ENCODE measurements around the gene RTN4RL2.
A peak's percentile ranks its signal among the peaks of the same experiment; 100 is the strongest.

Gene RTN4RL2

DNA sequence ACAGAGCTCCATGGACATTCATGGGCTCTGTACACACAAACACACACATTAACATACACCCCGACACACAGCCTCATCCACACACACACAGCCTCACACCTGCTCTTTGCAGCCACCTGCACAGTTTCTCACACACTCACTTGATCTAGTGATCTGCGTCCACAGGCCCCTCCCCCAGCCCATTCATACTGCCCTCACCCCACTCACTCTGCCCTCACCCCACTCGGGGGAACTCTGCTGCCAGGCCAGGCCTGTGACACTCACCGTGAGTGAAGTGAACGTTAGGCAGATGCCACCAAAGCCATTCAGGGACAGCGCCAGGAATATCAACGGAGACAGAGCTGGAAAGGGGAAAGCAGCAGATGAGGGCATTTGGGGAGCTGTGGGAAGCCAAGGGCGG, 40.2 kb downstream of the RTN4RL2 start:
- DNase-seq (ENCODE audit: low spot score): no peak

DNA sequence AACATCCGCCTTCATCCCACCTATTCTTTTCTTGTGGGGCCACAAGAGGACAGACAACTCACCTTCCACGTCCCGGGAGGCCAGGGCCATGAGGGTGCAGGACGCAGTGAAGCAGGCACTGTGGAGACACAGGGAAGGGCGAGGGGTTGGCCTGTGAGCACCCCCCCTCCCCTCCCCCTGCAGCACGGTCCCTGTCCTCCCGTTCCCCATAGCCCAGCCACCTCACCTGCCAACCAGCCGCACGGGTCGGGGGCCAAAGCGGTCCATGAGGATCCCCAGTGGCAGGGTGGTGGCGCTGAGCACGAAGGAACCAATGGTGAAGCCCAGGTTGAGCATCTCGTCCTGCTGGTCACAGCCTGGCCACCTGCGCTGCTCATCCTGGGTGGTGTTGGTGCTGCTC, 40.6 kb downstream of the RTN4RL2 start:
- no peak for DNase-seq (ENCODE audit: low spot score)

DNA sequence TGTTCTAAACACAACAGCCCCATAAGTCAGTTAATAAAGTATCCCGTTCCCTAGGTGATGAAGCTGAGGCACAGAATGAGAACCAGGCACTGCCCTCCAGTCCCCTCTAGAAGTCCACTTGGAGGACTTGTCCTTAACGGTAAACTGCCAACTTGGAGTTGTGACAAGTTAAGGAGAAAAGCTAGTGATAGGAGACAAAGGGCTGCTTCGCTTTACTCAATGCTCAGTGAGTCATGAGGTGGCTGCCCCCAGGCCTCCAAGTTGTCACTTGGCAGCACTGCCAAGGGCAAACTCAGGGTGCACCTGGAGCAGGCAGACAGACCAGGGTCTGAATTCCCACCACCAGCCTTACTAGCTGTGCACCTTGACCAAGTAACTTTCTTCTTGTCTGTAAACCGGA, 41.6 kb downstream of the RTN4RL2 start:
- DNase-seq (ENCODE audit: low spot score): no peak

DNA sequence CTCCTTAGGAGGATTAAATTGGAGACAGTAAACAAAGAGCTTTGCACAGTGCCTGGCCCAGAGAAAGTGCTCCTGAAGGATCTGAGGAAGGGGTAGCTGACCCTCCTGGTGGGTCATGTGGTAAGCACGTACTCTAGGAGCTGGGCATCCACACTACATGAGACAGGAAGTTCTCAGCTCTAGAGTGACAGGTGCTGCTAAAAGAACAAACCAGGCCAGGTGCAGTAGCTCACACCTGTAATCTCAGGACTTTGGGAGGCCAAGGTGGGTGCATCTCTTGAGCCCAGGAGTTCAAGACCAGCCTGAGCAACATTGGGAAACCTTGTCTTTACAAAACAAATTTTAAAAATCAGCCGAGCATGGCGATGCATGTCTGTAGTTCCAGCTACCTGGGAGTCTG, 42.0 kb downstream of the RTN4RL2 start:
- DNase-seq (ENCODE audit: low spot score): no peak

DNA sequence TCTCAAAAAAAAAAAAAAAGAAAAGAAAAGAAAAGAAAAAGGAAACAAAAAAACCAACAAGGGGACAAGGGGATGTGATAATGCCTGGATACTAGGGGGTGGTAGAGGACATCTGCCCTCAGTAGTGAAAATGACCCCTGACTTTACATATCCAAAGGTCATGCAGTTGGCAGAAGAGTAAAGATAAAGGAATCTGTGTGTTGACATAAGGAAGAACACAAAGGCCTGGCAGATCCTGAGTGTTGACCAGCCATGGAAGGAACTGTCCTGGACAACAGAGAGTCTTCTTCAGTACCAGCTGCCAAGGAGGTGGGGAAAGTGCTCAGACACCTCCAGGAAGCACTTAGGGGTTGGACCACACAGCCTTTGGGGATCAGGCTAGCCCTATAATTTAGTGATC, 42.5 kb downstream of the RTN4RL2 start:
- DNase-seq (ENCODE audit: low spot score): no peak

DNA sequence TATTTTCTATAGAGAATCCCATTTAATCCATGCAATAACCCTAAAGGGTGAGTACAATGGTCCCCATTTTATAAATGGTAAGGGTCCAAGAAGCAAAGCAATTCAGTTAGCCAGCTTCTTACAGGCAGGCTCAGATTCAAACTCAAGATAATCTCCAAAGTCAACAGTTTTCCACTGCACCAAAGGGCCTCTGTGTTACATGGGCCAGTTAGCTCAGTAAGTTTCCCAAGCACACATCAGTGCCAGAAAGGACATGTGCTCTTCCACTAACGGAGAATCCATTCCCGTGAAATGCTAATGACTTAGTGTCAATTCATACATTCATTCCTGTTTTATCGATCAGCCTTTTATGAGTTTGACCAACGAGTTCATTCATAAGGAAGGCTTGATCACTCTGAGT, 44.2 kb downstream of the RTN4RL2 start:
- DNase-seq (ENCODE audit: low spot score): no peak

DNA sequence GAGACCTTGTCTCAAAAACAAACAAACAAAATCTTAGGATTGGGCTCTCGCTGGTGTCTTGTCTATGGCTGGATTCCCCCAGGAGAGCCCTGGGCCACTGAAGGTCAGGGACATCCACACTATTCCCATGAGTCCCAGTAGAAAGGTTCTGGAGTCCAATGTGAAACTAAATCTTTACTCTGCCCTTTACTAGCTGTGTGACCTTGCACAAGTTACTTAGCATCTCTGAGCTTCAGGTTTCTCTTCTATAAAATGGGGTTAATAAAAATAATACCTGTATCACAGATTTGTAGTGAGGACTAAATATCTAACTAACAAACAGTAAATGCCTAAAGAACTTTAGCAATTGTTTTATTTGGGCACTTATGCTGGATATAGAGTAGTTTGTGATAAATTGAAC, 46.2 kb downstream of the RTN4RL2 start:
- no peak for DNase-seq (ENCODE audit: low spot score)

DNA sequence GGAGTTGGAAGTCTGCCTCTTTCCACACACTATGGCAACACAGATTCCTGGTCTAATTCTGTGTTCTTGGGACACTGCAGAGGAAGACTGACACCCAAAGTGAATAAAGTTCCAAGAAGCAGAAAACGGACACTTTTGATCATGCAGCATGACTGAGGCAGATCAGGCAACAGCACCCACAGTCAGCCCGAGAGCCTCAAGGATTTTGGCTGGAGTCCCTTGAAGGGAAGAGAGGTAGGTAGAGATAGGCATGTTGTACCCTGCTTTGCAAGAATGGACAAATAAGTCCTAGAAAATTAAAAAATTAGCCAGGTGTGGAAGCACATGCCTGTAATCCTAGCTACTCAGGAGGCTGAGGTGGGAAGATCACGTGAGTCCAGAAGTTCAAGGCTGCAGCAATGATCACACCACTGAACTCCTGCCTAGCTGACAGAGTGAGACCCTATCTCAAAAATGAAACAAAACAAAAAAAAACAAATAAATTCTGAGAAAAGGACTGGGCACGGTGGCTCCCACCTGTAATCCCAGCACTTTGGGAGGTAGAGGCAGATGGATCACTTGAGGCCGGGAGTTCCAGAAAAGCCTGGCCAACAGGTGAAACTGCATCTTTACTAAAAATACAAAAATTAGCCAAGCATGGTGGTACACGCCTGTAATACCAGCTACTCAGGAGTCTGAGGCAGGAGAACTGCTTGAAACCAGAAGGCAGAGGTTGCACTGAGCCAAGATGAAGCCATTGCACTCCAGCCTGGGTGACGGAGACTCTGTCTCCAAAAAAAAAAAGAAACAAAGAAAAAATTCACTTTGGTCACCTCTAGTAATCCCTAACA, 48.2 kb downstream of the RTN4RL2 start:
- no peak for DNase-seq (ENCODE audit: low spot score)

DNA sequence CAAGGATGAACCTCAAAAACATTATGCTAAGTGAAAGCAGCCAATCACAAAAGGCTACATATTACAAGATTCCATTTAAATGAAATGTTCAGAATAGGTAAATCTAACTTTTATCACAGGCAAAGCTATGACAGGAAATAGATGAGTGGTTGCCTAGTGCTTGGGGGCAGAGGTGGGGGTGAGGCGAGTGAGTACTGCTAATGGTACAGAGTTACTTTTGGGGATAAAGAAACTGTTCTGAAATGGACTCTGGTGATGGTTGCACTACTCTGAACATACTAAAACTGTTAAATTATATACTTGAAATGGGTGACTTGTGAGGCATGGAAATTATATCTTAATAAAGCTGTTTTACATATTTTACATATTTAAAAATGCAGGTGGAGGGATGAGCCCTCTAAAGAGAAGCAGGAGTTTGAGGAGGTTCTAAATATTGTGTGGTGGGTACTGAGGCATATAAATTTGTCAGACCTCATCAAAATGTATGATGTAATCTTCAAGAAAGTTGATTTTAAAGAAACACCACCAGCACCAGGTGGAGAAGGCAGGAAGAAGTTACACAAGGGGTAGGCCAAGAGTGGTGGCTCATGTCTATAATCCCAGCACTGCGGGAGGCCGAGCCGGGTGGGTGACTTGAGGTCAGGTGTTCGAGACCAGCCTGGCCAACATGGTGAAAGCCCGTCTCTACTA, 51.6 kb downstream of the RTN4RL2 start:
- DNase-seq (ENCODE audit: low spot score): no peak

DNA sequence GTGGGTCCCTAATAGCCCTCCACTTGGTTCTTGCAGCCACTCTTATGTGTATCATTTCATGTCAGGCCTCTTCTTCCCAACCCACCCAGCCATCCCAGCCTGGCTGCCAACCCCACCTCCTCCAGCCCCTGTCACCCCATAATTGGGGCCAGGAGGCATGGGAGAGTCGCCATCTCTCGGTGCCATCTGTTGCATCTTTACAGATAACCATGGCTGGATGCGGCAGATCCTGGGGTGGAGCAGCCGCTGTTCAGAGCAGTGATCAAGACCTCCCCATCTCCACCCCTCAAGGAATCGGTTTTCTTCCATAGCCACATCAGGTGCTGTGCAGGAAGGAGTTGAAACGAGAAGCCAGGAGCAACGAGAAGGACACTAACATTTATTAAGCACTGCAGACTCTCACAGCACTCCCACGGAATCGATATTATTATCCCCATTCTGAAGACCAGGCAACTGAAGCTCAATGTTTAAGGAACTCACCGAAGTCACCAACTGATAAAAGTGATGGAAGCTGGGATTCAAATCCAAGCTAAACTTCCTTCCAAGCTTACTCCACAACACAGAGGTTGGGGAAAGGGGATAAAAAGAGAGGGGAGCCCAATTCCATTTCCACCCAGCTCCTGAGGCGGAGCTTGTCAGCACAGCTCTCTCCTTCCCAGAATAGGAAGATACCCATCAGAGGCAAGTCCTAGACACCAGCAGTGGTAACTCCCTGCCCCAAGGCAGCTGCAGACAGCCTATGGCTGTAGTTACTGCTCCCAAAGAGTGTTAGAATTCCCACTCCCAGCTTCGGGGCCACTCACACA, 52.5 kb downstream of the RTN4RL2 start:
- DNase-seq (ENCODE audit: low spot score): no peak

DNA sequence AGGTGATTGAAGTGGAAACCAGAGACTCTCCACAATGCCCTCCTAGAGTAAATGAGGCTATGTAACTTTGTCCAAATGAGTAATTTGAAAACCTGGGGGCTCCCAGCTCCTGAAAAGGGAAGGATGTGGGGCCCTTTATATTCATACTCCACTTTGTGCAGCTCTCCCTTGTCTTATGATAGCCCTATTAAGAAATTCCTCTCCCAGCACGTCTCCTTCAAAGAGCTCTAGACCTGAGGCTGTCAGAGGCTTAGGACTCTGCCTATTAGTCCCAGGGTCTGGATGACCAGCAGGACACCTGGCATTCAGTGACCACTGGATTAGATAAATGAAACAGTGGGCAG, 53.1 kb downstream of the RTN4RL2 start:
- no peak for DNase-seq (ENCODE audit: low spot score)

DNA sequence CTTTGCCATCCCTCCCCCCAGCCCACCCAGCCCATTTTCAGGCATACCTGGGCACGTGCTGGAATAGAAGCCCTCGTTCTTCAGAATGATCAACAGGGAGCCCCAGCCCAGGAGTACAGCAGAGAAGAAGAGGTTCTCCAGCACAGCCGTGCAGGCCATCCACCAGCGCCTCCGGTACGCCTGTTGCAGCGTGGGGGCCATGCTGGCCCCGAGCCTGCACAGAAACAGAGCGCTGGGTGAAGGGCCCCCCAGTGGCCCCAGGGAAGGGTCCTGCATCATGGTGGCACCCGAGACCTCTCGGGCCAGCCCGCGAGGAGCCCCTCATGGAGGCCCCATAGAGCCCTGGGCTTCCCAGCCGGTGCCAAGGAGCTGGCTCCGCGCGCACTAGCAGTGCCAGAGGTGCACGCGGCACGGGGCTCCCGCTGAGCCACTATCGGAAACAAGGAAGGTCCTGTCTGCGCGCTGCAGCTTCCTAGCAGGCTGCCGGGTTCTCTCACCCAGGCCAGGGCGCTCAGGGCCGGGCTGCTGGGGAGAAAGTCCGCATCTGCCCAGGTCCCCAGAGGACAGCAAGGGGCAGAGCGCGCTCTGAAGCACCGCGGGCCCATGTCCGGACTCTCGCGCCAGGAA, 53.7 kb downstream of the RTN4RL2 start:
- DNase-seq (ENCODE audit: low spot score): peak; percentile 61

DNA sequence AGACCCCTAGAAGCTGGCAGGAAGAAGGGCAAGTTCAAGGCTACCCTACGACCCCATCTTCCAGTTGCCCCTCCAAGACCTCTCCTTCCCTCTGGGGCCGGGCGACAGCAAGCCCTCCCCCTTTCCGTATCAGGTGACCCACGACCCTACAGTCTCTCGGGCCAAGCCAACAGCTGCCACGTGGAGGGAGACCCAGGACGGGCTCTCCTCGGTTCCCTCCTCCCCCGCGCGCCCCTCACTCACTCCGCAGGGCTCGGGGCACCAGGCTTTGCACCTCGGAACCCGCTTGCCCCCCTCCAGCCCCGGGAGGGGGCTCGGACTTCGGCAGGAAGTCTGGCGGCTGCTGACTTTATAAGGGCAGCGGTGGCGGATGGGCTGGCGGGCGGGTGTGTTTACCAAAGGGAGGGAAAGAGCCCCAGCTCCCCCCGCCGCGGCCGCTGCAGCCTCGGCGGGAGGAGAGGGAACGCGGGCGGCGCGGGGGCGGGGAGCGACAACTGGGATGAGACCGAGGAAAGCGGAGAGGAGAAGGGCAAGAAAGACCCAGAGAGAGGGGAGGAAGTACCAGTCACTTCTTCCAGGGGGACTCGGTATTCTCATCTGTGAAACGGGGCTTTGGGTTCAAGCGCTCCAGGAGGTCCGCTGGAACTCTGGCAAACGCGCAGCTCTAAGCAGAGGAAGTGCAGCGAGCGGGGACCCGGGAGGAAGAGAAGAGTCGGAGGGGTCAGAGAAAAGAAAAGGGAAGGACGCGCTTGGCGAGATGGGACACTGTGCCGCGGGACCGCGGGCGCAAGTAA, 54.4 kb downstream of the RTN4RL2 start:
- peak; percentile 73 for DNase-seq (ENCODE audit: low spot score)

DNA sequence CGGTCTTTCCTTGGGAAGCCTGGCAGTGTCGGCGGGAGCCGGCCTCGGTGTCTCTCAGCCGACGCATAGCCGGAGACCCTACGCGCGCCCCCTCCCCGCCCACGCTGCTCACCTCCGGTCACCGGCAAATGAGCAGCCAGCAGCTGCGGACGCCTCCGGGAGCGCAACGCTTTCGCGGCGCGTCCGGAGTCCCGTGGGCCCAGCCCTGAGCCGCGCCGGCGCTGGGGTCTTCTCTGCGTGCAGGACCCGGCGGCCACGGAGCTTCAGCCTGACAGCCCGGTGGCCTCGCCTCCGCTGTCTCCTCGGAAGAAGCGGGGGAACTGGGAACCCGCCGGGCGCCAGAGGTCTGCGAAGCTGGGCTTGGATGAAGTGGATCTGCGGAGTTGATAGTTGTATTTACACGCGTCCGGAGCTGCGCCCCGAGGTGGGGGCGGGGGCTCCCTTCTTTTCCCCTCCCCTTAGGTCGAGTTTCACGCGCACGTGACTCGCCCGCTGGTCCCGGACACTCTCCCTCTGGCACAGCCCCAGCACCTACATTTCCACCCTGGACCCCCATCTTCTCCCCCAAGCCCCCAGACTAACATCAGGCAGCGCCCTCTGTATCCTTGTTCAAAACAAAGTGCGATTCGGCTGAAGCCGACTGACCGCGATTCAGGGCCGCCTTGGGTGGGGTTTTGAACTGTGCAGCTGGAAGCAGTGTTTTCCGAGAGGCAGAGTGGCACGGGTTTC, 55.2 kb downstream of the RTN4RL2 start, which contains the start of gene SLC43A1:
SLC43A1 (minus strand) TSS at position 371 of the 729 bp plus-strand sequence. CDS start 1,591 bp downstream, outside the sequence.
- DNase-seq (ENCODE audit: low spot score): peak; percentile 63

DNA sequence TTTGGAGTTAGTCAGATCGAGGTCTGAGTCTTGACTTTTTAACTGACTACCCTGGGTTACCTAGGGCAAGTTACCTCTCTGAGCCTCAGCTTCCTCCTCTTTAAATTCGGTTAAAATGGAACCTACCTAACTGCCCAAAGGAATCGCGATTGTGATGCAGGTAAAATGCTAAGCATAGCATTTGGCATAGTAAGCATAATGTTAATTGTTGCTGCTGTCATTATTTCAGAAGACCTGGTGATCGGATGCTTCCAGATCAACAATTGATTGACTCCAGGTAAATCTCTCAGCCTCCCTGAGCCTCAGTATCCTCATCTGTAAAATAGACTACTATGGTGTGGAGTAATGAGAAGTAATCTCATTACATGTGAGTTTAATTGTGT, 55.7 kb downstream of the RTN4RL2 start:
- no peak for DNase-seq (ENCODE audit: low spot score)

DNA sequence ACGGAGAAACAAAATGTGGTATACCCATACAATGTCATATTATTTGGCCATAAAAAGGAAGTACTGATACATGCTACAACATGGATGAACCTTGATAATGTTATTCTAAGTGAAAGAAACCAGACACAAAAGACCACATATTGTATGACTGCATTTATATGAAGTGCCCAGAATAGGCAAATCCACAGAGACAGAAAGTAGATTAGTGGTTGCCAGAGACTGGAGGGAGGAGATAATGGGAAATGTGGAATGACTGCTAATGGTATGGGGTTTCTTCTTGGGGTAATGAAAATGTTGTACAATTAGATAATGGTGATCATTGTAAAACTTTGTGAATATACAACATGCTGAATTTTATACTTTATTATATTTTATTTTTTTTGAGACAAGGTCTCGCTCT, 60.8 kb downstream of the RTN4RL2 start:
- DNase-seq (ENCODE audit: low spot score): no peak

DNA sequence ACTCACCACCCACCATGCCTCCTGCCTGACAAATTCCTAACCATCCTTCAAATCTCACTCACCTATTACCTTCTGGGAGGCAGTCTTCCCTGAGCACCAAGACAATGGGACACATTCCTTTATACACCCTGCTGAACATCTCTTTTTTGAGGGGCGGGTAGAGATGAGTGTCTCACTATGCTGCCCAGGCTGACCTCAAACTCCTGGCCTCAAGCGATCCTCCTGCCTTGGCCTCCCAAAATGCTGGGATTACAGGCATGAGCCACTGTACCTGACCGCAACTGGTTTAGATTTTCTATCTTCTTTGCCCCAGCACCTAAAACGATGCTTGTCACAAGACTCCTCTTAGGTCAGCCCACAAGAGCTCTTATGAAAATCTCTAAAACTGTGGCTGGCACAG, 63.1 kb downstream of the RTN4RL2 start:
- no peak for DNase-seq (ENCODE audit: low spot score)

Measured in iPS-NIHi11 (cell line).